Kidney capillary endothelial cell (primary cell): Measurements from ENCODE around the gene NACC2.

Experiments
- DNase-seq: peaks from one replicate; pipeline ENCODE4 v3.0.0-alpha.2; 2018; ENCODE audit warnings: low spot score

Gene NACC2, protein sequence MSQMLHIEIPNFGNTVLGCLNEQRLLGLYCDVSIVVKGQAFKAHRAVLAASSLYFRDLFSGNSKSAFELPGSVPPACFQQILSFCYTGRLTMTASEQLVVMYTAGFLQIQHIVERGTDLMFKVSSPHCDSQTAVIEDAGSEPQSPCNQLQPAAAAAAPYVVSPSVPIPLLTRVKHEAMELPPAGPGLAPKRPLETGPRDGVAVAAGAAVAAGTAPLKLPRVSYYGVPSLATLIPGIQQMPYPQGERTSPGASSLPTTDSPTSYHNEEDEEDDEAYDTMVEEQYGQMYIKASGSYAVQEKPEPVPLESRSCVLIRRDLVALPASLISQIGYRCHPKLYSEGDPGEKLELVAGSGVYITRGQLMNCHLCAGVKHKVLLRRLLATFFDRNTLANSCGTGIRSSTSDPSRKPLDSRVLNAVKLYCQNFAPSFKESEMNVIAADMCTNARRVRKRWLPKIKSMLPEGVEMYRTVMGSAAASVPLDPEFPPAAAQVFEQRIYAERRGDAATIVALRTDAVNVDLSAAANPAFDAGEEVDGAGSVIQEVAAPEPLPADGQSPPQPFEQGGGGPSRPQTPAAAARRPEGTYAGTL

DNA sequence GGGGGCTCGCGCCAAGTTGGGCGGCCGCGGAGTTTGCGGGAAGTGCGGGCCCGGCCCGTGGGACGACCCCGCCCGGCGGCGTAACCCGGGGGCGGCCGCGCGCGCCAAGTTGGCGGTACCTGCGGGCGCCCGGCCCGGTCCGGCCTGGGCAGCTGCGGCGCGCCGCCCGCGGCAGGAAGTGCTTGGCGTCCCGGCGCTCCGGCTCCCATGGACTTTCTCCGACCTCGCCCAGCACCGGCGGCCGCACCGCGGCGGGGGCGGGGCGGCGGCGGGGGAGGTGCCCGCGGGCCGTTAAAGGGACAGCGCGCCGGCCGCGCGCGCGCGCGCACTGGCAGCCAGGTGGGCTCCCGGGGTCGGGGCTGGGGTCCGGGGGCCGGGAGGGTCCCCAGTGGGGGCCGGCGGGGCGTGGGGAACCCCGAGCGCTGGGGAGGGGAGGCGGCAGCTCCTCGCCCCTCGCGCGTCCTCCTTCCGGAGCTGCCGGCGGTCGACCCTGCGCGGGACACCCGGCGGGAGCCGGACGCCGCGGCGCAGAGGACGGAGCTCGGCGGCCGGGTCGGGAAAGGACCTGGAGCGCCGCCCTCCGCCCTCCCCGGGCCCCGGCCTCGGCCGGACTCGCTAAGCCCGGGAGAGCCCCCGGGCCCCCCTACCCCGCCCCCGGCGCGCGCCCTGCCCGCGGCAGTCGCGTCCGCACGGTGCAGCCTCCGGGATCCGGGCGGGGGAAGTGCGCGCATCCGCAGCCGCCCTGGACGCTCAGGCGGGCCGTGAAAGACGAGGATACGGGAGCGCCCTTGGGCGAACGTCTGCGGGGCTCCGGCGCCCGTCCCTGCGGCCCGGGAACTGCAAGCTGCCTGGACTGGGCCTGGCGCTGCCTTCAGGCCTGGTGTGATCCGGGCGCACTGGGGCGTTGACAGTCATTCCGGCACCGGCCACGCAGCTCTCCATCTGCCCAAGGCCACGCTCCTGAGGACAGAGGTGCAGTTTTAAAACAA is at the start of gene NACC2:
Gene NACC2 (minus strand): TSS at position 220 of the 989 bp plus-strand sequence. CDS start 44,768 bp downstream, outside the sequence.
- no peak for DNase-seq

DNA sequence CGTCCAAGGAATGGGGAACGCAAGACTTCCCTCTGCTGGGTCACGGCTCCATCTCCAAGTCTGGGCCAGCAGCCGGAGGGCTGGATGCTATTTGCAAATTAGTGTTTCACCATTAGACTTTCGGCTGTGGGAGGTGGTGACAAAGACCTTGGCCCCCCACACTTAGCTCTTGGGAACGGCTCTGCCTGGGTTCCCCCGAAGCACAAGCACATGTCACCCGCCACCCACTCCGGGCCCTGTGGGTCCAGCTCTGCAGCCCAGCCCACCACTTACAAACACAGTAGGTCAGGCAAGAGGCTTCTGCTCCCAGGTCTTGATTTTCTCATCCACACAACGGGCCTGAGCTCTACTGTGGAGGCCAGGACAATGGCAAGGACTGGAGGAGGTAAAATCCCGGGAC is 49.4 kb upstream of the NACC2 start:
- no peak for DNase-seq

DNA sequence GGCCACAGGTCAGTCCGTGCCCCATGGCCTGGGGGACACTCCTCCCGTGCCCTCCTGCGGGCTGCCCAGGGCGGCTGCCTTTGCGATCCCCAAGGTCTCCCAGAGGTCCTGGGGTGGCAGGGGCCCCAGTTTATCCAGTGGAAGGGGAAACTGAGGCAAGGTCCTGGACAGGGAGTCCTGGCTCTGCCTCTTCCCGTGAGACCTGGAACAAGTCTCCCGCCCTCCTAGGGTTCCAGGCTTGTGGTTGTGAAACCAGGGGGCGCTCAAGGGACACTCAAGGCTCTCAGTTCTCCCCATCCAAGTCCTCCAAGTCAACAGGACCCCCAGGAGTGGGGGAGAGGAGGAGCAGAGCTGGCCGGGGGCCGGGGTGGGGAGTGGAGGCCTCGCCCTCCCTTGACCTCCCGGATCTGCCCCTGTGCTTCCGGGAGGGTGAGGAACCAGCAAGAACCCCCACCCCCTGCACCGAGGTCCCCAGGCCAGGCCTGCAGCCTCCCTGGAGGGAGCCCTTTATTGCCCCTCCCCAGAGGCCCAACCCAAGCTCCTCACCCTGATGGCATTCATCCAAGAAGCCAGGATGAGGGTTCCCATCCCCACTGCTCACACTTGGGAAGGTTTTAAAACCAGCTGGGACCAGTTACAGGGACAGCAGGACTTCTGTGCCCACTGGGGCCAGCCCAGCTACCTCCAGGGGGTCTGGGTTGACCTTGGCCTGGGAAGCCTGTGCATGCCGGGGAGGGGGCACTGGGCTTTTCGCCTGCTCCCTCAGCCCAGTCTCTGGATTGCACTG is 48.3 kb upstream of the NACC2 start:
- DNase-seq, result no peak

DNA sequence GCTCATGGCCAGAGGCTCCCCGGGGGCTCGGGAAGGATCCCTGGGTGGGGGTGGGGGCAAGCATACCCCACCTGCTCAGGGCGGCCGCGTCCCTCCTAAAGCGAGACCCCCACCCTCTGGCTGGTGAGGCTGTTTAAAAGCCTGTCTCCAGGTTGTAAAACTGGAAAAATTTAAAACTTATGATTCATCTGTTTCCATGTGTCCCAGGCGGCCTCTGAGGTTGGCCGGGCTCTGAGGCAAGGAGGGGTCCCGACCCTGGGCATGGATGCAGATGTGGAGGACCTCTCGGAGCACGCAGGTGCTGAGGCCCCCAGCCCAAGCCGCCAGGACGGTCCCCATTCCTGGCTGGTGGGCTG is 47.7 kb upstream of the NACC2 start:
- DNase-seq, result no peak

DNA sequence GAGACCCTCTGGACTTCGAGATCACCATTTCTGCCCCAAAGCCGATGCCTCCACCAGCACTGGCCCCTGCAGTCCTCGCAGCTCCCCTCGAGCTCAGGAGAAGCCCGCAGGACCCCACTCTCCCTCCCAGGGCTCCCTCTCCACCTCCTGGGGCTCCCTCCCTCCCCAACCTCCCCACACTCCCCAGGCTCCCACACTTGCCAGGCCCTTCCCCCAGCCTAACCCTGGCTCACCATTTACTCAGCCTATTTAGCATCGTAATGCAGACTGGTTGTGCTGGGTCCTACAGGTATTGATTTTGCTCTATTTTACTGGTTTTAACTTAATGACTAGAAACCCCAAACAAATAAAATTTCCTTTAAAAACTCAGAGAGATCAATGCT is 47.3 kb upstream of the NACC2 start:
- no peak for DNase-seq

DNA sequence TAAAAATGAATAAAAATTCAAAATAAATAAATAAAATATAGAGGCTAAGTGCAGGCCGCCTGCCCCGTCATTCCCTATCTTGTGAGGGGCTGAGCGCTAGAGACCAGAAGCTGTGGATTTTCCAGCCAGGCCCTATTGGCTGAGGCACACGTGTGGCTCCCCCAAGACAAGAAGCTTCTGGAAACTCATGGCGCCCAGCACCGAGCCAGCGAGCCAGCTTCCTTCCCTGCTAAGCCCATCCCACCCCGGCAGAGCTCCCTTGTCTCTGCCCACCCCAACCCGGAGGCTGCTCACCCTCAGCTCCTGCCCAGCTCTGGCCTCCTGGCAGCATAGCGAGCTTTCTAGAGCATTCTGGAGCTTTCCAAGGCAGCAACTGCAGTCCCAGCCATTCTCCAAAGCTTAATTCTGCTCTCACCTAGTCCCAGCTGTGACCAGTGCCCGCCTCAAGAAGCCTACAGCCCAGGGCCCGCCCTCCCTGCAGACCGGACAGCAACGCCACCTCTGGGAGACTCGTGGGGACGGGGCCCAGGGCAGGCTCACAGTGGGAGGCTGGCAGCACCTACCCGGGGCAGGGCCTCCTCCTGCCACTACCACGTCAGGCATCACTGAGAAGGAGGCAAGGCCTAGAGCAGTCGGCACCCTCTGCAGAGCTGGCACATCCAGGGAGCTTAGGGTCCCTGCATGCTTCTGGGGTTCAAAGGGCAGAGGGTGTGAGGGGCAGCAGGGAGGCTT is 46.8 kb upstream of the NACC2 start:
- no peak for DNase-seq

DNA sequence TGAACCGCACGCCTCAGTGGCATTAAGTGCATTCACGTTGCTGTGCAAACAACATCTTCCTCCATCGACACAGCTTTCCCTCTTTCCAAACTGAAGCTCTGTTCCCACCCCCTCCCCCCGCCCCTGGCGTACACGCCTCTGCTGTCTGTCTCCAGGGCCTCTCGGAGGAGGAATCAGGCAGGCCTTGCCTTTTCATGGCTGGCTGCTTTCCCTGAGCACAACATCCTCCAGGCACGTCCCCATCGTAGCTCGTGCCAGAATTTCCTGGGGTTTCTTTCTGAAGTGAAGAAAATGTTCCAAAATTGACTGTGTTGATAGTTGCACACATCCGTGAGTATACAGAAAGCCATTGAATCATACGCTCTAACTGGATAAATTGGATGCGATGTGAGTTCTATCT is 45.9 kb upstream of the NACC2 start:
- no peak for DNase-seq

DNA sequence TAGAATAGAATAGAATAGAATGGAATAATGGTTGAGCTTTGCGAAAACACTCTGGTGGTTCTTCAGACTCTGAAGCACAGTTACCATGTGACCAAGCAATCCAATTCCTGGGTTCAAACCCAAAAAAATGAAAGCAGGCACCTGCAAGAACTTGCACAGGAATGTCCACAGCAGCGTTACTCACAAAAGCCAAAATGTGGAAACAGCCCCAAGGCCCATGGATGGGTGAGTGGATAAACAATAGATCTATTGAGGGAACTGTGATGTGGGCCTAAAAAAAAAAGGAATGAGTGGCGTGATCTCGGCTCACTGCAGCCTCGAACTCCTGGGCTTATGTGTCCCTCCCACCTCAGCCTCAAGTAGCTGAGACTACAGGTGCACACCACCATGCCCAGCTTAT is 45.0 kb upstream of the NACC2 start:
- DNase-seq, result no peak

DNA sequence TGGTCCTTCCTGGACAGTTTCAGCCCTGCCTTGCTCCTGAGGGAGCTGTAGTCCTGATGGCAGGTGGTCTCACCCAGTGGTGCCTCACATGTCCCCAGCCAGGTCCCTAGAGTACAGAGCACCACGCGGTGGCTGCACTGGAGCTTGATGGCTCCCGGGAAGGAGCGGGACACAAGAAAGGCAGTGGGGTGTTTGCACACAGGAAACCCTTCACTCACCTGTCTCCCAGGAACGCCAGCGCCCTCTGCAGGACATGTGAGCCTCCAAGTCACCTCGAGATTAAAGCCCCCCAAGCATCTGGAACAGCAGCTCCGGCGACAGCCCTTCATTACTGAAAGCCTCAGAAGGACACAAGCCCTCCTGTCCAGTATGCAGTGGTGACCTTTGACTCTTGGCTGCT is 43.5 kb upstream of the NACC2 start:
- no peak for DNase-seq

DNA sequence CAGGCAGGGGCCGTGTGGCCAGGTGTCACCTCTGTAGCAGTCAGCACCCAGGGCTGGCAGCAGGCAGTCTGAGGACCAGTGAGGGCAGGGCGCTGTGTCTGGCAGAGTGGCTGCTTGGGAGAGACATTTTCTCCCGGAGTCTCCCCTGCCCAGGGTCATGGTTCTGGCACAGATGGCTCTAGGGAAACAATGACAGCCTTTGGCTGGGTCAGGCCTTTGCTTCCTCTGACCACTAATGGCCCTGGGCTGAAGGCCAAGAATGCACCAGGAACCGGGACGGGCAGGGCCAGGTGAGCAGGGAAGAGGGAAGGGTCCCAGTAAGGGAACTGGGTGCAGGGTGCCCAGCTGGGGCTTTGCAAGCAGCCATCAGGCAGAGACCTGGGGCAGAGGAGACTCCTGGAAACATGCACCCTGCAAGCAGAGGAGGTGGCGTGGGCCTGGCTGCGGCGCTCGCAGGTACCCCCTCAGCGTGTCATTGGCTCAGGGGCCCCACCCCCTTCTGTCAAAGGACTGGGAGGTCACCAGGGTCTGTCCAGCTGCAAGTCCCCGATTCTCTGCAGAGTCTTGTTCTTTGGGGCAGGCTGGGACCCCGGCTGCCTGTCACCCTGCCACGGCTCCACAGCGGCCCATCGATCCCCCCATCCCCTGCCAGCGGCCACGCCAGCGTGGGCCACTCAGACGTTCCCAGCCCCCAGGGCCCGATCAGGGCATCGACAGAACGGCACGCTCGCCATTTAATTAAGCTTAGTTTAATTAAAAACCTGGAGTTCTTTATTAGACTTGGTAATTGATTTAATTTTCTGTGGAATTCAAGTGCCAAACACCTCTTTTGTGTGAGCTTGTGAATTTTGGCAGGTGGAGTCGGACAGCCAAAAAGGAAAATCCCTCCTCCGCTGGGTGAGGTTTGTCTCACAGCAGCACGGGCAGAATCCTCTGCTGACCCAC is 42.5 kb upstream of the NACC2 start:
- no peak for DNase-seq

DNA sequence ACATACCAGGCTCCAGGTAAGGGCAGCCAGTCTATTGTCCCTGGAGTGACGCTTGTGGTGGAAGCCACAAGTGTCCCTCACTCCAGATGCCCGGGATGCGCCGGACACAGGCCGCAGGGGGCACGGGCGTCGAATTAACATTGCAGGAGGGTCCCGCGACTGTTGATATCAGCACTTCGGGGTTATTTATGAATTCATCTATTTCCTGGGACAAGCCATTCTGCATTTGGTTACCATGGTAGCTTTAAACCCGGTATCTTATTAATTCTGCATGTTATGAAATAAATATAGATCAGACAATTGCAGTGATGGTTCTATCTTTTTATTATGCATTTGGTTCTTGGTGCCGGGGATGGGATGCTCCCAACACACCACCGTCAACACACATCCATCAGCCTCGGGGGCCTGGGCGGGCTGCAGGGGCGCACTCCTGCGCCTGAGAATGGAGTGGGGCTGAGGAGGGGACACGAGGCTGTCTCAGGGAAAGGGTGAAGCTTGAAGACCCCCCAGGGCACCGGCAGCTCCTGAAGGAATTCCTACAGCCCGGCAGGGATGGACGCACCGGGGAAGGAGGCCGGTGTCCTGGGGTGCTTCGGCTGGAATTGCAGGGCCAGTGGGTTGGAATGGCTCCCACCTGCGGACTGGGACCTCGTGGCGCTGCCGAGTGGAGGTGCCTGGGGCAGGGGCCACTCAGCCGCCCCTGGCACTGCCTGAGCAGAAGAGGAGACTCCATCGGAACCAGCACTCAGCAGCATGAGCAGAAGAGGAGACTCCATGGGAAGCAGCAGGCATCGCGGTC is 41.2 kb upstream of the NACC2 start:
- no peak for DNase-seq

DNA sequence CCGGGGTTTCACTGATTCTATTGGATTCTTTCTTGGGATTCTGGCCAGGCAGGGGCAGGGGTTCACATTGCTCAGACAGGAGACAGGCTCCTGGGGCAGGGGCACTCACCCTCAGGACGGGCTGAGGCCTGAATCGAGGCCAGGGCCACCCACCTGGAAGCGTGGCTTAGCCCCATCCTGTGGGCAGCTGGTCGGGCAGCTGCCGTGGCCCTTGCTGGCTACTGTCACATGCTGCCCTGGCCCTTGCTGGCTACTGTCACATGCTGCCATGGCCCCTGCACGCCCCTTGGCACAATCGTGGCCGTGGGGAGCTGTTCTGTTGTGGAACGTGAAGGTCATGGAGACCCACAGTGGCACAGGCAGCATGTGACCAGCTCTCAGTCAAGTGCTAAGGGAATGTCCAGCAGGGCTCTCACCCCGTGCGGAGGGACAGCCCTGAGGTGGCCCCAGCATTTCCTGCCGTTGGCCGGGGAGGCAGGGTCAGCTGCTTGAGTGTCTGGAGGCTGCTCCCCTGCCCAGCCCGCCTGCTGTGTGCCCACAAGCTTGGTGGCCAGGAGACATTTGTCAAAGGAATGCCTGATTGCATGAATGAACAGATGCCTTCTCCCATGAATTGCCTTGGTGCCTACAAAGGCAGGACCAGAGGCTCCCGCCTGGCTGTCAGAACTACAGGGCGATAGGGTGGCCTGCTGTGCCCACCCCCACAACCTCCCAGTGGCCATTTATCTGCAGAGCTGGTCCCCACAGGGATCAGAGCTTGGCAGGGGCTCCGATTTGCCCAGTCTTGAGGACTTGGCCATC is 40.4 kb upstream of the NACC2 start:
- DNase-seq, result no peak

DNA sequence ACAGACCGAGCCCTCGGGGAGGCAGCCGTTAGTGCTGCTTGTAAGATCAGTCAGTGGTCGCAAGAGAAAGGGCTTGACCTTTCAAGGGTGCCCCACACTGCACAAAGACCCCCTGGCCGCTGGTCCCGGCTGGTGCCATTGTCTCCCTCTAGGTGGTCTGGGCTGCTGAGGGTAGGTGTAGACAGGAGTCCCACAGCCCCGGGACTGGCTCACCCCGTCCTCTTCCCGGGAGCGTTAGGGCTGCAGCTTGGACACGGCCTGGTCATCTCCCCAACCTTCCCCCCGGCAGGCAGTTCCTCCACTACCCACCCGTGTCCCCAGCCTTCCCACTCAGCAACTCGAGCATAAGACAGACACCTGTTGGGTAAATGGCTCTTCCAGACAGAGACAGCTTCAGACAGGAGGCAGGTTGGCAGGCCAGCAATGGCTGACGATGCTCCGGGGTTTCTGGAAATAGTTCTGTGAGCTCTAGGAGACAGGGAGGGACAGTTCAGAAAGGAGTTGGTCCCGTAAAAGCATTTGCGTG is 38.9 kb upstream of the NACC2 start:
- DNase-seq, result no peak

DNA sequence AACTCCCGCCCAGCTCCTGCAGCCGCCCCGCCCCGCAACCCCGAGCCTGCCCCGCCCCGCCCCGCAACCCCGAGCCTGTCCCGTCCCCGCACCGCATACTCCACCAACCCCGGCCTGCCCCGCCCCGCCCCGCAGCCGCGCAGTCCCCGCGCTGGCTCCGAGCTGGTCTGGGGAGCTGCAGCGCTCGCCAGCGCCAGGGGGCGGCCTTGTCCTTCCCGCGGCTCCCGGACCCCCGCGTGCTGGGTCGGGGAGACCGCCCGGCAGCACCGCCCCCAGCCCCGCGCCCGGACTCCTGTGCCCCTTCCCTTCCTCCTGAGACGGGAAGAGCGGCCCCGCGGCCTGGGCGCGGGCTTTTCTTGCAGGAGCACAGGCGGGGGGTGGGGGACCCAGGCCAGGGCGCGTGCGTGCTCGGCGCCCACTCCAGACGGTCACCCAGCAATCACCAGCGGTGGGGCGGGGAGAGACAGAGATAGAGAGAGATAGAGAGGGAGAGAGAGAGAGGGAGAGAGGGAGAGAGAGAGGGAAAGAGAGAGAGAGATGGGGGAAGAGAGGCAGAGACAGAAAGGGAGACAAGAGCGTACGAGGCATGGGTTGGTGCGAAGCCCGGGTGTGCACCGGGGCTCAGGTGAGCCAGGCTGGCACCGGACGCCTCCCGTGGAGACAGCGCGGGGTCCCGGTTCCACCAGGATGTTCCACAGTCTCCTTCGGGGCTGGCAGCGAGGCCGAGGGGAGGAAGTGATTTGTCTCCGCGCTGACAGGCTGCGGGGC is 38.3 kb upstream of the NACC2 start:
- DNase-seq, result no peak

DNA sequence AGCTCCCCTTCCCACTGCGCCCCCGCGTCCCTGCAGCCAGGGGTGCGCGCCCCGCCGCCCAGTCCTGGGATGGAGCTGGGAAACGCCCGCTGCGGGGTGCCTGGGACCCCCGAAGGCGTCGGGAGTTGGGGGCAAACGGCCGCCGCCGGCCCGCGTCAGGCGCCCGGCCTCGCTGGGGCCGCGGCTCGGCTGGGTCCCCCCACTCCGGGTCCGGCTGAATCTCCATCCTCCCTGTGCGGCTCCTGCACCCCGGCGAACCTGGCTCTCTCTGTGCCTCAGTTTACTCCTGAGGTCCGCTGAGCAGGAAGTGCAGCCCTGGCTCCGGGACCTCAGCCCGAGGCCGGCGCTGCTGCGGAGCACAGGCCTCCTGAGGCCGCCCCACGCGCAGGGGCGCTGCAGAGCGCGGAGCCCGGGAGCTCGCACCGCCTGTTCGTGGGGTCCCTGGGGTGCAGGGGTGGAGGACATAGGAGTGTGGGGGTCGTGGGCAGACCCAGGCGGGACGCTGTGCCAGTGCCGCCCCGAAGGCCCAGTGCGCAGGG is 37.5 kb upstream of the NACC2 start:
- no peak for DNase-seq

DNA sequence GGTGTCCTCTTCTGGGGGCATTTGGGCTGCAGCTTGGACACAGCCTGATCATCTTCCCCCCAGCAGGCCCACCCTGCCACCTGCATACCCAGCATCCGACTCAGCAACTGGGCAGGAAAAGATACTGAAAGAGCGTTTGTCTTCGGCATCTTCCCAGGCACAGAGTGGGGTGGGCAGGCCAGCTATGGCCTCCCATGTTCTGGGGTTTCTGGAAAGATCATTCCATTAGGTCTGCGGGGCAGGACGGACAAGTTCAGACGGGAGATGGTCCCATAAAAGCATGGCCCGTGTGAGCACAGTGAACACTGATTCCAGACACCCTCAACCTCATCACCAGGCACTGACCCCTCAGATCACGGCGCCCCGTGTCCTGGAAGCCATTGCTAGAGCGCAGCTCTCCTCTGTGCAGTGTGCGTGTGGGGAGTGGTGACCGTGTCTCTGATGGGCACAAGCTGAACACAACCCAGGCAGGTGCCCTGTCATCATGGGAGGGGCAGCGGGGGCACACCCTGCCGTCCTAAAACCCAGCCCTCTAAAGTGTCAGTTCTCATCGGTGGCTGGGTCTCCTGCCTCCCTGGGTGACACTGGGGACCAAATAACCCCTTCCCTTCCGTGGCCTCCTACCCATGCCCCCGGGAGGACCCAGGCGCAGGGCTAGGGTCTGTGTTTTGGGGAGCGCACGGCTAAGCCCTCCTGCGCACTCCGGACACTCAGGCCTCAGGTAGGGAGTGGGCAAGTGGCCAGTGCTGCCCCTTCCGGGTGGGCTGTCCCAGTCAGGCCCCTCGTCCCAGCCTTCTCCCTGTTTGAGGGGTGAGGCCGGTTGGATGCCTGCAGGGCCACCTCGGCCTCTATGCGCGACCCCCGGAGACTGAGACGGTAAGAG is 36.8 kb upstream of the NACC2 start:
- no peak for DNase-seq
